GM19455 (cell line): ENCODE results near the gene TMEM82.

Source experiments
- ATAC-seq: cut with Tn5 transposase; IDR thresholded peaks from one replicate; pipeline ENCODE4 v1.9.1; 2021; ENCODE audit not compliant: unreplicated experiment

Gene TMEM82

GRCh38 chr1:15755021-15755645 lies 12.8 kb downstream of the TMEM82 start:
- ATAC-seq: no peak

GRCh38 chr1:15755646-15756040 lies 13.3 kb downstream of the TMEM82 start:
- no peak for ATAC-seq

GRCh38 chr1:15756143-15757015 lies 14.1 kb downstream of the TMEM82 start:
- ATAC-seq: no peak

- no peak for ATAC-seq
These were observed 14.8 kb downstream of the TMEM82 start for GRCh38 chr1:15757016-15757543.

- no peak for ATAC-seq
These were observed 15.5 kb downstream of the TMEM82 start for GRCh38 chr1:15757575-15758342.

GRCh38 chr1:15758343-15758931 lies 16.1 kb downstream of the TMEM82 start, which contains the start of gene FBLIM1:
Gene FBLIM1, plus strand, starts transcription at chr1:15758795. Its CDS starts 6,189 bp downstream, at chr1:15764984.
- no peak for ATAC-seq

- ATAC-seq: no peak
These were observed 16.8 kb downstream of the TMEM82 start for GRCh38 chr1:15758953-15759661.

GRCh38 chr1:15760520-15761211 lies 18.4 kb downstream of the TMEM82 start:
- no peak for ATAC-seq

- no peak for ATAC-seq
These were observed 19.2 kb downstream of the TMEM82 start for GRCh38 chr1:15761366-15762128.

- ATAC-seq: no peak
These were observed 20.2 kb downstream of the TMEM82 start for GRCh38 chr1:15762546-15762945.

- no peak for ATAC-seq
These were observed 22.0 kb downstream of the TMEM82 start for GRCh38 chr1:15764269-15764764.

- ATAC-seq: no peak
These were observed 22.6 kb downstream of the TMEM82 start for GRCh38 chr1:15764890-15765289.

- ATAC-seq: no peak
These were observed 23.3 kb downstream of the TMEM82 start for GRCh38 chr1:15765495-15766194.

GRCh38 chr1:15767941-15768340 lies 25.6 kb downstream of the TMEM82 start:
- no peak for ATAC-seq

- ATAC-seq: no peak
These were observed 26.1 kb downstream of the TMEM82 start for GRCh38 chr1:15768388-15768787.

GRCh38 chr1:15770313-15770962 lies 28.1 kb downstream of the TMEM82 start:
- ATAC-seq: no peak

- no peak for ATAC-seq
These were observed 29.7 kb downstream of the TMEM82 start for GRCh38 chr1:15771836-15772515.
